Measurements from ENCODE around the gene ATAD5.

DNA sequence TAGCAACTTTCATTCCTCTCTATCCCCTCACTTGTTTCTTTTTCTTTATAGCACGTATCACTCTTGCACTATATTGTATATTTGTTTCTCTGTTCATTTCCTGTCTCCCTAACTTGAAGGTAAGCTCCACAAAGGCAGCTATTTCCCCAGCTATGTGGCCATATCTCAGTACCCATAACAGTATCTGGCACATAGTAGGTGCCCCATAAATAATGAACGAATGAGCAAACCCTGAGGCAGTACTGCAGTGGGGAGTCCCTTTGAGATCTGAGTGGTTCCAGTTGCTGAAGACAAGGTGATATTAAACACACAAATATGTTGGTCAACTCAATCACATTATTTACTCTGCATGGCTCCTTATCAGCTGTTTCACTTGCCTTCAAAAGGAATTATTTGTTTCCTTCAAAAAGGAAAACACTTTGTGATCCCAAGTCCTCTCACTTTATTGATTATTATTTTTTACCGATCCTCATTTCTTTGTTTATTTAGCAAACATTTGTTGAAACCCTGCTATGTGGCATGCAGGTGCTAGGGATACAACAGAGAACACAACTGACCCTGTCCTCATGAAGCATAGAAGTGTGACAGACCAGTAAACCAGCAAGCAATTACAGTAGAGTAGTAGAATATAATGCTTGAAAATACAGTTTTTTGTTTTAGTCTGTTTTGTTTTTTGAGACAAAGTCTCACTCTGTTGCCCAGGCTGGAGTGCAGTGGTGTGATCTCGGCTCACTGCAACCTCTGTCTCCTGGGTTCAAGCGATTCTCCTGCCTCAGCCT is 84.3 kb downstream of the ATAD5 start:
- no peak for TF ChIP-seq SIN3A (IDR thresholded peaks at IDR 0.05; ENCODE audit: borderline replicate concordance, insufficient read depth, low read length)
- no peak for TF ChIP-seq POLR2AphosphoS5 (IDR thresholded peaks at IDR 0.05; ENCODE audit: low read depth, low read length)
- TF ChIP-seq TAF1 (IDR thresholded peaks at IDR 0.05; ENCODE audit: borderline replicate concordance, insufficient read depth, low read length) = no peak
- TF ChIP-seq, protein P1, sequence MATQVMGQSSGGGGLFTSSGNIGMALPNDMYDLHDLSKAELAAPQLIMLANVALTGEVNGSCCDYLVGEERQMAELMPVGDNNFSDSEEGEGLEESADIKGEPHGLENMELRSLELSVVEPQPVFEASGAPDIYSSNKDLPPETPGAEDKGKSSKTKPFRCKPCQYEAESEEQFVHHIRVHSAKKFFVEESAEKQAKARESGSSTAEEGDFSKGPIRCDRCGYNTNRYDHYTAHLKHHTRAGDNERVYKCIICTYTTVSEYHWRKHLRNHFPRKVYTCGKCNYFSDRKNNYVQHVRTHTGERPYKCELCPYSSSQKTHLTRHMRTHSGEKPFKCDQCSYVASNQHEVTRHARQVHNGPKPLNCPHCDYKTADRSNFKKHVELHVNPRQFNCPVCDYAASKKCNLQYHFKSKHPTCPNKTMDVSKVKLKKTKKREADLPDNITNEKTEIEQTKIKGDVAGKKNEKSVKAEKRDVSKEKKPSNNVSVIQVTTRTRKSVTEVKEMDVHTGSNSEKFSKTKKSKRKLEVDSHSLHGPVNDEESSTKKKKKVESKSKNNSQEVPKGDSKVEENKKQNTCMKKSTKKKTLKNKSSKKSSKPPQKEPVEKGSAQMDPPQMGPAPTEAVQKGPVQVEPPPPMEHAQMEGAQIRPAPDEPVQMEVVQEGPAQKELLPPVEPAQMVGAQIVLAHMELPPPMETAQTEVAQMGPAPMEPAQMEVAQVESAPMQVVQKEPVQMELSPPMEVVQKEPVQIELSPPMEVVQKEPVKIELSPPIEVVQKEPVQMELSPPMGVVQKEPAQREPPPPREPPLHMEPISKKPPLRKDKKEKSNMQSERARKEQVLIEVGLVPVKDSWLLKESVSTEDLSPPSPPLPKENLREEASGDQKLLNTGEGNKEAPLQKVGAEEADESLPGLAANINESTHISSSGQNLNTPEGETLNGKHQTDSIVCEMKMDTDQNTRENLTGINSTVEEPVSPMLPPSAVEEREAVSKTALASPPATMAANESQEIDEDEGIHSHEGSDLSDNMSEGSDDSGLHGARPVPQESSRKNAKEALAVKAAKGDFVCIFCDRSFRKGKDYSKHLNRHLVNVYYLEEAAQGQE (IDR thresholded peaks at IDR 0.05; ENCODE audit: insufficient read depth in 1 of 2, low read depth in 2 of 2, low read length in 2 of 2) = no peak
- TF ChIP-seq FOXP2 (optimal IDR thresholded peaks at IDR 0.05; ENCODE audit: borderline replicate concordance, extremely low read depth, extremely low read length, insufficient read depth) = no peak

Data from PFSK-1 (cell line).